A673 (cell line): ENCODE data around the gene KDM4E. TPM values are rescaled to one million over a fixed set of nuclear protein-coding genes. Genes with fewer than 3 reads are reported as not detected.
"Not testable (repeated sequence)": the region's sequence is repeated elsewhere in the genome, so short reads cannot be mapped to it uniquely, and the experiment has no call there.

Source experiments
- BruUV-seq: library from RNA; stranded (reverse); fragments of 400-500 nt; replicated peaks from 2 replicates; lab custom pipeline; 2021; lab: Mats Ljungman, UMichigan
- CTCF ChIA-PET: fragments of 300-600 bp; sonication (Branson Sonifier 250); formaldehyde crosslinking; loops from one replicate; lab custom pipeline; 2022; ENCODE audit warnings: antibody characterized with exemption; lab: Charles Lee
- POLR2A ChIA-PET: fragments of 300-600 bp; sonication (Branson Sonifier 250); formaldehyde crosslinking; loops from one replicate; lab custom pipeline; 2022; ENCODE audit warnings: antibody characterized with exemption; ENCODE audit not compliant: low non-redundant PET; lab: Charles Lee
- DNase-seq: peaks from one replicate; pipeline ENCODE4 v3.0.0-alpha.2; 2015; ENCODE audit warnings: low spot score
- H3K27ac ChIP-seq: fragments of 200-600 bp; sonication (generic); 2 replicates; pipeline ENCODE4 v1.5.1; 2016; ENCODE audit warnings: mixed run types, low read depth, mild to moderate bottlenecking, mixed read lengths, antibody characterized with exemption, low read length; ENCODE audit not compliant: poor library complexity, severe bottlenecking
- H3K27me3 ChIP-seq: fragments of 200-600 bp; sonication (generic); replicated peaks from 2 replicates; pipeline ENCODE4 v1.6.1; 2017; ENCODE audit warnings: mixed run types, low read depth, mild to moderate bottlenecking, mixed read lengths, antibody characterized with exemption, low read length; ENCODE audit not compliant: insufficient read depth, poor library complexity
- H3K36me3 ChIP-seq: fragments of 200-600 bp; sonication (generic); 2 replicates; pipeline ENCODE4 v1.6.1; 2016; ENCODE audit warnings: mixed run types, mild to moderate bottlenecking, mixed read lengths, antibody characterized with exemption, low read length; ENCODE audit not compliant: insufficient read depth, poor library complexity, severe bottlenecking
- H3K4me1 ChIP-seq: fragments of 200-600 bp; sonication (generic); 2 replicates; pipeline ENCODE4 v1.6.1; 2017; ENCODE audit warnings: mixed run types, mild to moderate bottlenecking, mixed read lengths, antibody characterized with exemption, low read length; ENCODE audit not compliant: insufficient read depth, poor library complexity, severe bottlenecking
- H3K4me3 ChIP-seq: fragments of 200-600 bp; sonication (generic); 2 replicates; pipeline ENCODE4 v1.5.1; 2016; ENCODE audit warnings: low read depth, mixed run types, mild to moderate bottlenecking, mixed read lengths, low read length; ENCODE audit not compliant: poor library complexity, severe bottlenecking
- H3K9me3 ChIP-seq: fragments of 200-600 bp; sonication (generic); 2 replicates; pipeline ENCODE4 v1.6.1; 2016; ENCODE audit warnings: mixed run types, low read depth, mild to moderate bottlenecking, mixed read lengths, antibody characterized with exemption, low read length; ENCODE audit not compliant: poor library complexity, severe bottlenecking
- EZH2 ChIP-seq: fragments of 200-600 bp; sonication (generic); IDR thresholded peaks from 2 replicates; pipeline ENCODE4 v1.6.1; 2017; ENCODE audit warnings: borderline replicate concordance, low read depth, mild to moderate bottlenecking, mixed read lengths, antibody characterized with exemption, low read length; ENCODE audit not compliant: poor library complexity, severe bottlenecking
- intact Hi-C: fragments of 100-400 bp; cut with micrococcal nuclease; formaldehyde crosslinking; loops from one replicate; pipeline ENCODE4 v1.10.0; 2022; ENCODE audit not compliant: unreplicated experiment
- total RNA-seq: library from RNA; stranded (reverse); gene quantifications from 2 replicates; pipeline ENCODE4 v1.2.3, GENCODE V29; 2021
- TF ChIP-seq, protein P1 (sequence below): fragments of 300-800, 200-600 bp; sonication (generic); conservative IDR thresholded peaks from 2 replicates; pipeline ENCODE4 v1.5.1; 2017; ENCODE audit warnings: low read depth, mild to moderate bottlenecking, antibody characterized with exemption, low read length, moderate library complexity, mixed read lengths

Gene KDM4E
- total RNA-seq, 1 experiment from 2014 or later = not detected

- Histone ChIP-seq H3K4me3 (no peak overlapping the region), H3K27me3 (peaks cover 21% of the 10 kb centered on the region), H3K4me1 (no peaks in the 10 kb centered on the region), H3K36me3 (no peaks in the 10 kb centered on the region), H3K27ac (no peak overlapping the region), H3K9me3 (no peaks in the 10 kb centered on the region)
- ChIA-PET CTCF (no interaction called here), POLR2A (no interaction called here)
- BruUV-seq = no TSS peak
- no peak for TF ChIP-seq EZH2
- TF ChIP-seq, protein P1, sequence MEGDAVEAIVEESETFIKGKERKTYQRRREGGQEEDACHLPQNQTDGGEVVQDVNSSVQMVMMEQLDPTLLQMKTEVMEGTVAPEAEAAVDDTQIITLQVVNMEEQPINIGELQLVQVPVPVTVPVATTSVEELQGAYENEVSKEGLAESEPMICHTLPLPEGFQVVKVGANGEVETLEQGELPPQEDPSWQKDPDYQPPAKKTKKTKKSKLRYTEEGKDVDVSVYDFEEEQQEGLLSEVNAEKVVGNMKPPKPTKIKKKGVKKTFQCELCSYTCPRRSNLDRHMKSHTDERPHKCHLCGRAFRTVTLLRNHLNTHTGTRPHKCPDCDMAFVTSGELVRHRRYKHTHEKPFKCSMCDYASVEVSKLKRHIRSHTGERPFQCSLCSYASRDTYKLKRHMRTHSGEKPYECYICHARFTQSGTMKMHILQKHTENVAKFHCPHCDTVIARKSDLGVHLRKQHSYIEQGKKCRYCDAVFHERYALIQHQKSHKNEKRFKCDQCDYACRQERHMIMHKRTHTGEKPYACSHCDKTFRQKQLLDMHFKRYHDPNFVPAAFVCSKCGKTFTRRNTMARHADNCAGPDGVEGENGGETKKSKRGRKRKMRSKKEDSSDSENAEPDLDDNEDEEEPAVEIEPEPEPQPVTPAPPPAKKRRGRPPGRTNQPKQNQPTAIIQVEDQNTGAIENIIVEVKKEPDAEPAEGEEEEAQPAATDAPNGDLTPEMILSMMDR = no peak
- no peak for DNase-seq
- intact Hi-C loops = no loop called here
These were observed 20.8 kb downstream of the KDM4E start for GRCh38 chr11:95045812-95046211.

GRCh38 chr11:95049122-95049521, 24.1 kb downstream of the KDM4E start, which contains the start of gene KDM4F:
Gene KDM4F, plus strand, starts transcription at chr11:95049422.
- H3K4me1 ChIP-seq, H3K36me3 ChIP-seq, intact Hi-C loops, H3K27ac ChIP-seq, CTCF ChIA-PET, DNase-seq, H3K4me3 ChIP-seq, H3K9me3 ChIP-seq, POLR2A ChIA-PET, BruUV-seq: not testable (repeated sequence)
- H3K27me3 ChIP-seq = peaks cover 14% of the 10 kb centered on the region

DNA sequence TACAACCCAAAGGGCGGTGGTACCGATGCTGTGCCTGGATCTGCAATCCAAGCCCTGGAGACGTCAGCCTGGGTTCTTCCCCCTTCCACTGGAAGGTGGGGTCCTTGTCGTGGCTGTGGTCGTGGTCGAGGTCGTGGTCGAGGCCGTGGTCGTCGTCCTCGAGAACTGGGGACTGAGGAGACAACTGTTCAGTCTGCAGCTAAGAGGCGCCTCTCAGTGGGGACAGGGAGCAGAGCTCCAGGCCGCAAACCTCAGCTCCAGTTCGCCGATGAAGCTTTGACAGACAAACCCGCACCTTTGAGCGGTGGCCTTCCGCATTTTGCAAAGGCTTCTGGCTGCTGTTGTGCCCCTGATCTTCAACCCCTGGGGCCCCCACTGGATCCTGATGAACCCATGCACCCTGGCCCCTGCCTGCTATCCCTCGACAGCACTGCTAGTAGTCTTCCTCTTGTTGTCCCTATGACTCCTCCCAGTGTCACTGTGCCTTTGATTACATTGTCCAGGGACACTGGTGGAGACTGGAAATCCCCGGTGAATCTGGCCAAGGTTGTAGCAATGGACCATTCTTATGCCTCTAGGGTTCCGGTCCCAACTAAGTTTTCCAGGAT, 25.6 kb downstream of the KDM4E start:
- no peaks in the 10 kb centered on the region for H3K4me1 ChIP-seq
- no peak overlapping the region for H3K27ac ChIP-seq
- no TSS peak for BruUV-seq
- ChIA-PET POLR2A (no interaction called here), CTCF (no interaction called here)
- no peak overlapping the region for H3K4me3 ChIP-seq
- no peak for DNase-seq
- H3K36me3 ChIP-seq = no peaks in the 10 kb centered on the region
- TF ChIP-seq, protein P1 = no peak
- TF ChIP-seq EZH2 = no peak
- intact Hi-C loops = no loop called here
- no peaks in the 10 kb centered on the region for H3K9me3 ChIP-seq
- H3K27me3 ChIP-seq = peaks cover 6% of the 10 kb centered on the region

DNA sequence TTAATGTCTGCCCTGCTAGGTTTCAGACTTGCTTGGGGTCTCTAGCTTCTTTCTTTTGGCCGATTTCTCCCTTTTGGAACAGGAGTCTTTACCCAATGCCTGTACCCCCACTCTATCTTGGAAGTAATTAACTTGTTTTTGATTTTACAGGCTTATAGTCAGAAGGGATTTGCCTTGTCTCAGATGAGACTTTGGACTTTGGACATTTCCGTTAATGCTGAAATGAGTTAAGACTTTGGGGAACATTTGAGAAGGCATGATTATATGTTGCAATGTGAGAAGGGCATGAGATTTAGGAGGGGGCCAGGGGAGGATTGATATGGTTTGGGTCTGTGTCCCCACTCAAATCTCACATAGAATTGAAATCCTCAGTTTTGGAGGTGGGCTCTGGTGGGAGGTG, 29.3 kb downstream of the KDM4E start:
- Histone ChIP-seq H3K9me3 (no peaks in the 10 kb centered on the region), H3K27me3 (no peaks in the 10 kb centered on the region), H3K27ac (no peak overlapping the region), H3K36me3 (no peaks in the 10 kb centered on the region), H3K4me3 (no peak overlapping the region), H3K4me1 (no peaks in the 10 kb centered on the region)
- DNase-seq = no peak
- BruUV-seq = no TSS peak
- TF ChIP-seq EZH2 = no peak
- TF ChIP-seq, protein P1 = no peak
- ChIA-PET POLR2A (no interaction called here), CTCF (no interaction called here)
- intact Hi-C loops = no loop called here
